K562 (cell line): Measurements from ENCODE around the gene NOX5. TPM values are rescaled to one million over a fixed set of nuclear protein-coding genes. Genes with fewer than 3 reads are reported as not detected.
A peak's percentile ranks its signal among the peaks of the same experiment; 100 is the strongest.

Source experiments
- ATAC-seq: fragments of 200-7000 bp; cut with Tn5 transposase; 3 replicates; pipeline ENCODE4 v1.9.1; 2020; ENCODE audit warnings: moderate library complexity
- BruUV-seq: library from RNA; stranded (reverse); fragments of 400-500 nt; replicated peaks from 2 replicates; lab custom pipeline; 2021; lab: Mats Ljungman, UMichigan
- CTCF ChIA-PET: fragments of 300-600 bp; formaldehyde crosslinking; extraction: SDS; loops from one replicate; lab custom pipeline; 2021; ENCODE audit warnings: low intra/inter-chr PET ratio; lab: Yijun Ruan, JAX
- POLR2A ChIA-PET: fragments of 300-600, 350-650 bp; sonication (Branson Sonifier 250); formaldehyde crosslinking; extraction: SDS; loops from one replicate; lab custom pipeline; 2021; ENCODE audit warnings: antibody characterized with exemption, inconsistent platforms; lab: Yijun Ruan, JAX
- DNase-seq, 4 experiments: peaks; one replicate each; pipeline versions ENCODE4 v3.0.0 to v3.0.0-alpha.2; 2011 to 2018; ENCODE audit warnings: low spot score in 3 of 4, mixed read lengths in 3 of 4; ENCODE audit errors: extremely low read depth in 1 of 4
- FAIRE-seq: peaks from 2 replicates; lab custom pipeline; 2011; peaks lifted over from hg19 to GRCh38; lab: Jason Lieb, UNC
- H2AFZ ChIP-seq: 2 replicates; pipeline ENCODE4 v1.6.0; 2011; ENCODE audit warnings: low read depth, low read length, control low read depth, inconsistent platforms
- H3K27ac ChIP-seq: fragments of 200-600 bp; 3 replicates; pipeline ENCODE4 v1.8.0; 2011; ENCODE audit warnings: low read depth, mild to moderate bottlenecking, control low read depth, inconsistent platforms, low read length, moderate library complexity, mixed read lengths; ENCODE audit errors: extremely low read depth
- H3K27me3 ChIP-seq, 2 experiments: fragments of 300-600 bp in 1 of 2; 2 replicates in 1 of 2; 3 replicates in 1 of 2; pipeline versions ENCODE4 v1.6.0 to v1.8.0; 2011; ENCODE audit warnings: inconsistent platforms in 2 of 2, low read length in 2 of 2, mild to moderate bottlenecking in 1 of 2, mixed read lengths in 1 of 2, moderate library complexity in 1 of 2; ENCODE audit not compliant: control insufficient read depth in 2 of 2, insufficient read depth in 2 of 2
- H3K36me3 ChIP-seq: fragments of 300-600 bp; 3 replicates; pipeline ENCODE4 v1.8.0; 2011; ENCODE audit warnings: mild to moderate bottlenecking, low read length, inconsistent platforms; ENCODE audit not compliant: control insufficient read depth, insufficient read depth
- H3K4me1 ChIP-seq, 2 experiments: fragments of 200-600 bp in 1 of 2; replicated peaks in 1 of 2; 2 replicates in 1 of 2; 3 replicates in 1 of 2; pipeline versions ENCODE4 v1.5.1 to v1.8.0; 2011; ENCODE audit warnings: inconsistent platforms in 2 of 2, low read length in 2 of 2, mild to moderate bottlenecking in 1 of 2, mixed read lengths in 1 of 2, moderate library complexity in 1 of 2; ENCODE audit not compliant: control insufficient read depth in 2 of 2, insufficient read depth in 2 of 2
- H3K4me2 ChIP-seq: 2 replicates; pipeline ENCODE4 v1.6.1; 2011; ENCODE audit warnings: low read length, control low read depth, inconsistent platforms, mixed read lengths; ENCODE audit not compliant: insufficient read depth
- H3K4me3 ChIP-seq: fragments of 200-600 bp; sonication (generic), shearing (Covaris generic); 2 replicates; pipeline ENCODE4 v1.5.1; 2016; ENCODE audit warnings: control low read depth, inconsistent platforms
- H3K79me2 ChIP-seq: fragments of 200-600 bp; 3 replicates; pipeline ENCODE4 v1.8.0; 2011; ENCODE audit warnings: low read length, inconsistent platforms; ENCODE audit not compliant: control insufficient read depth, insufficient read depth
- H3K9ac ChIP-seq, 2 experiments: 2 replicates each; pipeline versions ENCODE4 v1.6.0 to v1.6.1; 2011; ENCODE audit warnings: low read depth in 2 of 2, low read length in 2 of 2, control low read depth in 1 of 2, inconsistent platforms in 1 of 2, mild to moderate bottlenecking in 1 of 2, mixed read lengths in 1 of 2; ENCODE audit not compliant: insufficient read depth in 1 of 2
- H3K9me1 ChIP-seq: one replicate; pipeline ENCODE4 v1.6.0; 2011; ENCODE audit warnings: inconsistent platforms, mild to moderate bottlenecking, low read length, moderate library complexity; ENCODE audit not compliant: control insufficient read depth, insufficient read depth
- H3K9me3 ChIP-seq: replicated peaks from 2 replicates; pipeline ENCODE4 v1.5.1; 2011; ENCODE audit warnings: low read depth, low read length, inconsistent platforms; ENCODE audit not compliant: control insufficient read depth, insufficient read depth
- H4K20me1 ChIP-seq: replicated peaks from 2 replicates; pipeline ENCODE4 v1.6.1; 2011; ENCODE audit warnings: low read length, inconsistent platforms, mixed read lengths; ENCODE audit not compliant: control insufficient read depth, insufficient read depth
- AFF4 ChIP-seq: sonication (generic); formaldehyde crosslinking; IDR thresholded peaks from 2 replicates; pipeline ENCODE4 v1.8.0; 2023; ENCODE audit warnings: mild to moderate bottlenecking, missing genetic modification reagents
- FOXJ3 ChIP-seq: sonication (generic); formaldehyde crosslinking; IDR thresholded peaks from 2 replicates; pipeline ENCODE4 v1.4.0; 2020; ENCODE audit warnings: mild to moderate bottlenecking, missing genetic modification reagents
- HDAC2 ChIP-seq: fragments of 450-650 bp; IDR thresholded peaks from 2 replicates; pipeline ENCODE4 v1.6.1; 2016; ENCODE audit warnings: mild to moderate bottlenecking
- KDM1A ChIP-seq, 2 experiments: fragments of 450-650 bp; IDR thresholded peaks; 2 replicates each; pipeline ENCODE4 v1.6.1; 2016; ENCODE audit warnings: mild to moderate bottlenecking in 2 of 2
- RBBP5 ChIP-seq: fragments of 200-600 bp; sonication (generic); IDR thresholded peaks from 2 replicates; pipeline ENCODE4 v1.6.1; 2012; ENCODE audit warnings: borderline replicate concordance, mild to moderate bottlenecking, low read length, control low read depth, inconsistent platforms; ENCODE audit not compliant: insufficient read depth, poor library complexity, severe bottlenecking
- RNF2 ChIP-seq: sonication (generic); IDR thresholded peaks from 2 replicates; pipeline ENCODE4 v1.6.1; 2016
- SREBF2 ChIP-seq: sonication (generic); formaldehyde crosslinking; IDR thresholded peaks from 2 replicates; pipeline ENCODE4 v1.4.0; 2020; ENCODE audit warnings: mild to moderate bottlenecking, missing genetic modification reagents
- SUPT5H ChIP-seq: fragments of 450-650 bp; IDR thresholded peaks from 2 replicates; pipeline ENCODE4 v1.6.1; 2016
- TRIM25 ChIP-seq: fragments of 450-650 bp; IDR thresholded peaks from 2 replicates; pipeline ENCODE4 v1.7.0; 2016; ENCODE audit warnings: borderline replicate concordance
- ZEB2 ChIP-seq: fragments of 450-650 bp; IDR thresholded peaks from 2 replicates; pipeline ENCODE4 v1.6.1; 2016
- ZNF277 ChIP-seq: fragments of 250-450 bp; sonication (Bioruptor Pico); IDR thresholded peaks from 2 replicates; pipeline ENCODE4 v1.8.0; 2022; ENCODE audit warnings: inconsistent platforms, mild to moderate bottlenecking, moderate library complexity, borderline replicate concordance
- WGBS: fragments of 100-300 bp; shearing (Covaris generic); methylation state at CpG from one replicate; pipeline ENCODE4 v1.1.6; 2016; ENCODE audit warnings: low coverage, mixed read lengths; ENCODE audit not compliant: insufficient coverage; ENCODE audit errors: missing lambda C conversion rate; 5-methylcytosine and 5-hydroxymethylcytosine counted together
- in situ Hi-C: fragments of 300-500 bp; cut with MboI; formaldehyde crosslinking; loops from 4 replicates; pipeline ENCODE4 v1.15.0; 2018; ENCODE audit warnings: inconsistent platforms, mixed read lengths
- intact Hi-C: fragments of 100-400 bp; cut with micrococcal nuclease; formaldehyde crosslinking; loops from 2 replicates; pipeline ENCODE4 v1.14.2; 2022
- polyA plus RNA-seq, 8 experiments: library from polyadenylated mRNA; depleted of rRNA in 4 of 8; stranded (reverse) in 5 of 8; unstranded in 3 of 8; fragments of >200 nt; fragmentation: Nextera tagmentation in 2 of 8; fragmentation: Illumina TruSeq in 1 of 8; extraction: Ambion mirVana in 2 of 8; extraction: Trizol in 1 of 8; gene quantifications; 2 replicates each; pipeline versions ENCODE4 v1.2.1 to v1.2.3, GENCODE V29; 2011 to 2014; ENCODE audit warnings: inconsistent platforms in 1 of 8, missing spikeins in 1 of 8
- total RNA-seq, 7 experiments: library from RNA; depleted of rRNA in 6 of 7; stranded (reverse); fragments of >200 nt in 6 of 7; fragmentation: Illumina TruSeq in 2 of 7; extraction: Trizol in 2 of 7; gene quantifications; 2 replicates each; pipeline versions ENCODE4 v1.2.1 to v1.2.3, GENCODE V29; 2011 to 2021; ENCODE audit warnings: low replicate concordance in 1 of 7
- TF ChIP-seq, protein P1 (sequence below): sonication (generic); formaldehyde crosslinking; IDR thresholded peaks from 2 replicates; pipeline ENCODE4 v1.8.0; 2023; ENCODE audit warnings: mild to moderate bottlenecking, missing genetic modification reagents

NOX5 gene
- total and polyA plus RNA-seq, 9 of the 15 experiments (the other 6 are each of a cell fraction or from before 2014, with no cell fraction given), result 0.01 TPM; not detected in 8

GRCh38 chr15:69031013-69032001 lies 16.8 kb downstream of the NOX5 start:
- no TSS peak for BruUV-seq
- Histone ChIP-seq H3K9ac (peak overlapping the region in 1 of 2 experiments; percentile 86; a peak in 2 of 4 replicates), H3K9me1 (no peaks in the 10 kb centered on the region), H3K79me2 (no peaks in the 10 kb centered on the region), H3K27me3 (peaks cover 2 to 45% of the 10 kb centered on the region in 2 experiments; a peak in 2 of 5 replicates), H3K9me3 (no peaks in the 10 kb centered on the region), H3K27ac (no peak overlapping the region), H4K20me1 (0 out of 2 replicates have a peak, but pooled peaks cover 2% of the 10 kb centered on the region), H2AFZ (peak overlapping the region; percentile 79), H3K4me1 (peaks cover 0 to 13% of the 10 kb centered on the region in 2 experiments; a peak in 1 of 5 replicates), H3K4me3 (0 out of 2 replicates have a peak overlapping the region, but pooled peaks have one; percentile 19), H3K4me2 (peak overlapping the region; percentile 63), H3K36me3 (no peaks in the 10 kb centered on the region)
- FAIRE-seq (peak; percentile 87), DNase-seq (peak; percentile 48 to 76 (median 62)), ATAC-seq (peak; percentile 98)
- in situ Hi-C loops, result no loop called here
- 4% methylated on average over 40 of the region's 42 CpGs for WGBS
- intact Hi-C loops, result loop anchor here (2.0 to 5.0 kb wide), 2 partner anchors 104 to 155 kb away; no protein-coding TSS in a partner anchor
- ChIA-PET POLR2A (interaction anchor here (0.5 to 1.4 kb wide), 9 partner anchors 8 to 341 kb away, joined by 3 to 6 read pairs (median 4); partner anchors contain the start of gene NOX5), CTCF (no interaction called here)
- TF ChIP-seq KDM1A (IDR thresholded peaks at IDR 0.05), result no peak
- TF ChIP-seq SUPT5H, result no peak
- TF ChIP-seq RNF2, result no peak; the same call in 1 of the 2 replicates
- no peak for TF ChIP-seq SREBF2 (CRISPR knock-in tag)
- no peak for TF ChIP-seq ZNF277 (CRISPR knock-in tag)
- no peak for TF ChIP-seq ZEB2
- no peak for TF ChIP-seq HDAC2
- no peak for TF ChIP-seq TRIM25
- TF ChIP-seq FOXJ3 (CRISPR knock-in tag), result no peak
- TF ChIP-seq, protein P1, sequence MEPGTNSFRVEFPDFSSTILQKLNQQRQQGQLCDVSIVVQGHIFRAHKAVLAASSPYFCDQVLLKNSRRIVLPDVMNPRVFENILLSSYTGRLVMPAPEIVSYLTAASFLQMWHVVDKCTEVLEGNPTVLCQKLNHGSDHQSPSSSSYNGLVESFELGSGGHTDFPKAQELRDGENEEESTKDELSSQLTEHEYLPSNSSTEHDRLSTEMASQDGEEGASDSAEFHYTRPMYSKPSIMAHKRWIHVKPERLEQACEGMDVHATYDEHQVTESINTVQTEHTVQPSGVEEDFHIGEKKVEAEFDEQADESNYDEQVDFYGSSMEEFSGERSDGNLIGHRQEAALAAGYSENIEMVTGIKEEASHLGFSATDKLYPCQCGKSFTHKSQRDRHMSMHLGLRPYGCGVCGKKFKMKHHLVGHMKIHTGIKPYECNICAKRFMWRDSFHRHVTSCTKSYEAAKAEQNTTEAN (CRISPR knock-in tag), result no peak
- no peak for TF ChIP-seq AFF4
- TF ChIP-seq RBBP5, result peak; percentile 42
